H9 (cell line): Measurements from ENCODE around the gene DSTYK. TPM values are rescaled to one million over a fixed set of nuclear protein-coding genes. Genes with fewer than 3 reads are reported as not detected.

Experiments used
- DNase-seq: peaks from one replicate; pipeline ENCODE4 v3.0.0-alpha.2; 2017
- H2AFZ ChIP-seq: one replicate; pipeline ENCODE4 v1.6.1; 2013; ENCODE audit warnings: mild to moderate bottlenecking, low read length, control low read depth, moderate library complexity
- H2AK5ac ChIP-seq: 2 replicates; pipeline ENCODE4 v1.6.1; 2013; ENCODE audit warnings: low read length, control low read depth, mixed read lengths; ENCODE audit not compliant: insufficient read length
- H2BK120ac ChIP-seq: one replicate; pipeline ENCODE4 v1.6.1; 2013; ENCODE audit warnings: low read depth, mild to moderate bottlenecking, low read length, control low read depth, inconsistent platforms; ENCODE audit not compliant: poor library complexity, severe bottlenecking
- H2BK12ac ChIP-seq: 2 replicates; pipeline ENCODE4 v1.6.1; 2013; ENCODE audit warnings: low read length, control low read depth, mixed read lengths, low read depth; ENCODE audit not compliant: insufficient read length
- H2BK15ac ChIP-seq: 2 replicates; pipeline ENCODE4 v1.6.1; 2013; ENCODE audit warnings: low read depth, low read length, control low read depth
- H2BK20ac ChIP-seq: one replicate; pipeline ENCODE4 v1.6.1; 2013; ENCODE audit warnings: low read depth, mild to moderate bottlenecking, low read length, control low read depth, inconsistent platforms; ENCODE audit not compliant: poor library complexity, severe bottlenecking
- H2BK5ac ChIP-seq: 2 replicates; pipeline ENCODE4 v1.6.1; 2013; ENCODE audit warnings: low read length, control low read depth, mixed read lengths; ENCODE audit not compliant: insufficient read length
- H3K14ac ChIP-seq: 2 replicates; pipeline ENCODE4 v1.6.1; 2013; ENCODE audit warnings: low read length, control low read depth; ENCODE audit not compliant: insufficient read depth
- H3K18ac ChIP-seq: 2 replicates; pipeline ENCODE4 v1.6.1; 2013; ENCODE audit warnings: low read depth, mild to moderate bottlenecking, mixed read lengths, low read length, control low read depth; ENCODE audit not compliant: insufficient read length
- H3K23ac ChIP-seq: 2 replicates; pipeline ENCODE4 v1.6.1; 2013; ENCODE audit warnings: low read length, control low read depth, mixed read lengths, low read depth; ENCODE audit not compliant: insufficient read length
- H3K23me2 ChIP-seq: 2 replicates; pipeline ENCODE4 v1.6.1; 2013; ENCODE audit warnings: low read depth, mild to moderate bottlenecking, mixed read lengths, low read length, control low read depth; ENCODE audit not compliant: insufficient read length, poor library complexity, severe bottlenecking
- H3K27ac ChIP-seq: 2 replicates; pipeline ENCODE4 v1.5.1; 2013; ENCODE audit warnings: low read length, control low read depth, mixed read lengths, low read depth; ENCODE audit not compliant: insufficient read length
- H3K27me3 ChIP-seq: 2 replicates; pipeline ENCODE4 v1.6.1; 2013; ENCODE audit warnings: low read length, control low read depth, inconsistent platforms; ENCODE audit not compliant: insufficient read depth
- H3K4ac ChIP-seq: 2 replicates; pipeline ENCODE4 v1.6.1; 2013; ENCODE audit warnings: low read depth, mild to moderate bottlenecking, control low read depth, inconsistent platforms, low read length, moderate library complexity
- H3K4me1 ChIP-seq: 2 replicates; pipeline ENCODE4 v1.6.1; 2013; ENCODE audit warnings: low read length, control low read depth, inconsistent platforms; ENCODE audit not compliant: insufficient read depth
- H3K4me2 ChIP-seq: 2 replicates; pipeline ENCODE4 v1.6.1; 2013; ENCODE audit warnings: low read length, control low read depth, mixed read lengths; ENCODE audit not compliant: insufficient read length, insufficient read depth
- H3K56ac ChIP-seq: 2 replicates; pipeline ENCODE4 v1.6.1; 2013; ENCODE audit warnings: low read depth, mild to moderate bottlenecking, mixed read lengths, low read length, control low read depth; ENCODE audit not compliant: insufficient read length
- H3K79me1 ChIP-seq: 2 replicates; pipeline ENCODE4 v1.6.1; 2013; ENCODE audit warnings: low read depth, mild to moderate bottlenecking, moderate library complexity, low read length, control low read depth, inconsistent platforms; ENCODE audit not compliant: insufficient read depth, poor library complexity, severe bottlenecking
- H3K79me2 ChIP-seq: 2 replicates; pipeline ENCODE4 v1.6.1; 2013; ENCODE audit warnings: low read length, control low read depth, inconsistent platforms; ENCODE audit not compliant: insufficient read depth
- H3K9ac ChIP-seq: 2 replicates; pipeline ENCODE4 v1.6.1; 2013; ENCODE audit warnings: low read length, control low read depth, mixed read lengths; ENCODE audit not compliant: insufficient read length; ENCODE audit errors: extremely low read depth
- H3K9me3 ChIP-seq: one replicate; pipeline ENCODE4 v1.6.1; 2013; ENCODE audit warnings: low read depth, low read length, inconsistent platforms; ENCODE audit not compliant: control insufficient read depth
- H3T11ph ChIP-seq: one replicate; pipeline ENCODE4 v1.6.1; 2013; ENCODE audit warnings: mild to moderate bottlenecking, low read length, control low read depth, inconsistent platforms
- H4K20me1 ChIP-seq: one replicate; pipeline ENCODE4 v1.6.1; 2013; ENCODE audit not compliant: control insufficient read depth, insufficient read length, insufficient read depth
- H4K5ac ChIP-seq: 2 replicates; pipeline ENCODE4 v1.6.1; 2013; ENCODE audit warnings: low read depth, mild to moderate bottlenecking, mixed read lengths, low read length, control low read depth; ENCODE audit not compliant: insufficient read length
- H4K8ac ChIP-seq: replicated peaks from 2 replicates; pipeline ENCODE4 v1.6.1; 2013; ENCODE audit warnings: low read length, control low read depth, mixed read lengths, low read depth; ENCODE audit not compliant: insufficient read length
- H4K91ac ChIP-seq: 2 replicates; pipeline ENCODE4 v1.6.1; 2013; ENCODE audit warnings: low read depth, mild to moderate bottlenecking, moderate library complexity, mixed read lengths, low read length, control low read depth; ENCODE audit not compliant: insufficient read length
- H3K27ac Mint-ChIP-seq, 3 experiments: 2 replicates in 2 of 3; 3 replicates in 1 of 3; pipeline ENCODE4 v1.8.0; 2020 to 2021; ENCODE audit warnings: mixed read lengths in 3 of 3, mild to moderate bottlenecking in 1 of 3, moderate library complexity in 1 of 3
- H3K27me3 Mint-ChIP-seq: 2 replicates; pipeline ENCODE4 v1.8.0; 2021; ENCODE audit warnings: low read depth, mild to moderate bottlenecking, moderate library complexity, mixed read lengths
- H3K36me3 Mint-ChIP-seq, 3 experiments: 2 replicates in 2 of 3; 3 replicates in 1 of 3; pipeline ENCODE4 v1.8.0; 2020 to 2021; ENCODE audit warnings: low read depth in 3 of 3, mixed read lengths in 3 of 3; ENCODE audit not compliant: insufficient read depth in 1 of 3
- H3K4me1 Mint-ChIP-seq, 2 experiments: 2 replicates each; pipeline ENCODE4 v1.8.0; 2020; ENCODE audit warnings: mixed read lengths in 2 of 2
- H3K4me3 Mint-ChIP-seq, 2 experiments: 2 replicates in 1 of 2; 3 replicates in 1 of 2; pipeline ENCODE4 v1.8.0; 2020 to 2021; ENCODE audit warnings: mild to moderate bottlenecking in 2 of 2, mixed read lengths in 2 of 2, moderate library complexity in 1 of 2
- H3K9me3 Mint-ChIP-seq, 2 experiments: 2 replicates in 1 of 2; 3 replicates in 1 of 2; pipeline ENCODE4 v1.8.0; 2020; ENCODE audit warnings: mild to moderate bottlenecking in 2 of 2, mixed read lengths in 2 of 2, moderate library complexity in 1 of 2
- CTCF ChIP-seq: fragments of 200-600 bp; sonication (generic); conservative IDR thresholded peaks from 3 replicates; pipeline ENCODE4 v1.8.0; 2021; ENCODE audit warnings: antibody characterized with exemption, mild to moderate bottlenecking
- WGBS: extraction: QIAGEN DNeasy Blood & Tissue Kit; methylation state at CpG from one replicate; pipeline ENCODE4 v1.1.7; 2013; ENCODE audit warnings: missing lambda C conversion rate, low lambda C conversion rate, mixed read lengths; ENCODE audit not compliant: insufficient read length; ENCODE audit errors: extremely low coverage; 5-methylcytosine and 5-hydroxymethylcytosine counted together
- total RNA-seq: library from RNA; stranded (reverse); gene quantifications from 2 replicates; pipeline ENCODE4 v1.2.1, GENCODE V29; 2021

Gene DSTYK
- total RNA-seq, 1 experiment from 2014 or later, result 8.5 TPM

- Histone ChIP-seq H4K5ac (no peak overlapping the region), H3T11ph (no peak overlapping the region), H3K4ac (no peak overlapping the region), H3K4me1 (no peaks in the 10 kb centered on the region), H3K9ac (no peak overlapping the region), H2BK12ac (no peak overlapping the region), H3K18ac (no peak overlapping the region), H3K79me1 (no peaks in the 10 kb centered on the region), H2BK15ac (no peak overlapping the region), H3K23ac (no peak overlapping the region), H2AFZ (no peak overlapping the region), H4K8ac (no peak overlapping the region), H2AK5ac (no peak overlapping the region), H3K56ac (no peak overlapping the region), H4K20me1 (no peaks in the 10 kb centered on the region), H3K4me2 (no peak overlapping the region), H2BK5ac (no peak overlapping the region), H3K9me3 (no peaks in the 10 kb centered on the region), H4K91ac (no peak overlapping the region), H3K27ac (no peak overlapping the region), H3K14ac (no peak overlapping the region), H2BK20ac (no peak overlapping the region), H2BK120ac (no peak overlapping the region), H3K23me2 (no peaks in the 10 kb centered on the region), H3K79me2 (no peaks in the 10 kb centered on the region), H3K27me3 (no peaks in the 10 kb centered on the region)
- TF ChIP-seq CTCF, result no peak
- no CpG with 5 or more reads among the region's 6 CpGs for WGBS
- Mint-ChIP-seq H3K4me1 (peaks cover 18 to 35% of the 10 kb centered on the region in 2 experiments), H3K4me3 (no peak overlapping the region), H3K27me3 (no peaks in the 10 kb centered on the region; the same call in 1 of the 2 replicates), H3K36me3 (no peaks in the 10 kb centered on the region; a peak in 1 of 7 replicates), H3K27ac (peak overlapping the region in 1 of 3 experiments; percentile 20; a peak in 1 of 7 replicates), H3K9me3 (no peaks in the 10 kb centered on the region)
- DNase-seq, result no peak
Observed at GRCh38 chr1:205250699-205251098, 39.2 kb upstream of the DSTYK start.
